Neuronal stem cell (in vitro differentiated cells): ENCODE data around the gene BROX.
"Not testable (repeated sequence)": the region's sequence is repeated elsewhere in the genome, so short reads cannot be mapped to it uniquely, and the experiment has no call there.

ENCODE experiments used
- DNase-seq: peaks from one replicate; pipeline ENCODE4 v3.0.0-alpha.2; 2013; ENCODE audit warnings: low spot score
- H2AFZ ChIP-seq: one replicate; pipeline ENCODE4 v1.6.1; 2013; ENCODE audit warnings: mild to moderate bottlenecking, low read length, inconsistent platforms
- H2AK5ac ChIP-seq: 2 replicates; pipeline ENCODE4 v1.6.1; 2013; ENCODE audit warnings: low read depth, mild to moderate bottlenecking, inconsistent platforms, low read length, moderate library complexity, mixed read lengths
- H2BK120ac ChIP-seq: 2 replicates; pipeline ENCODE4 v1.6.1; 2013; ENCODE audit warnings: low read depth, mild to moderate bottlenecking, inconsistent platforms, low read length, moderate library complexity, mixed read lengths
- H2BK12ac ChIP-seq: one replicate; pipeline ENCODE4 v1.6.1; 2013; ENCODE audit warnings: low read length, inconsistent platforms
- H2BK15ac ChIP-seq: 2 replicates; pipeline ENCODE4 v1.6.1; 2013; ENCODE audit warnings: mild to moderate bottlenecking, low read length, inconsistent platforms, mixed read lengths
- H2BK5ac ChIP-seq: one replicate; pipeline ENCODE4 v1.6.1; 2013; ENCODE audit warnings: inconsistent platforms, mild to moderate bottlenecking, low read length, moderate library complexity
- H3K14ac ChIP-seq: one replicate; pipeline ENCODE4 v1.6.1; 2013; ENCODE audit warnings: low read length, inconsistent platforms
- H3K18ac ChIP-seq: 2 replicates; pipeline ENCODE4 v1.6.1; 2013; ENCODE audit warnings: low read length, inconsistent platforms
- H3K23ac ChIP-seq: 2 replicates; pipeline ENCODE4 v1.6.1; 2013; ENCODE audit warnings: low read depth, mild to moderate bottlenecking, mixed read lengths, low read length, inconsistent platforms; ENCODE audit not compliant: poor library complexity
- H3K27ac ChIP-seq: replicated peaks from 3 replicates; pipeline ENCODE4 v1.5.1; 2013; ENCODE audit warnings: low read length, inconsistent platforms
- H3K27me3 ChIP-seq, 3 experiments: 2 replicates each; pipeline ENCODE4 v1.6.1; 2013; ENCODE audit warnings: low read length in 3 of 3, mild to moderate bottlenecking in 2 of 3, inconsistent platforms in 1 of 3, low read depth in 1 of 3, mixed read lengths in 1 of 3, moderate library complexity in 1 of 3; ENCODE audit not compliant: control insufficient read depth in 3 of 3, insufficient read depth in 3 of 3
- H3K36me3 ChIP-seq, 2 donors: replicated peaks in 1 of 2; 2 replicates each; pipeline ENCODE4 v1.6.1; 2013; ENCODE audit warnings: low read length in 2 of 2; ENCODE audit not compliant: control insufficient read depth in 2 of 2, insufficient read depth in 2 of 2
- H3K4ac ChIP-seq: 2 replicates; pipeline ENCODE4 v1.6.1; 2013; ENCODE audit warnings: inconsistent platforms, mild to moderate bottlenecking, low read length, moderate library complexity
- H3K4me1 ChIP-seq, 2 donors: 1 replicate in 1 of 2; 2 replicates in 1 of 2; pipeline ENCODE4 v1.6.1; 2013; ENCODE audit warnings: low read length in 2 of 2, low read depth in 1 of 2; ENCODE audit not compliant: control insufficient read depth in 2 of 2, insufficient read depth in 1 of 2
- H3K4me2 ChIP-seq: one replicate; pipeline ENCODE4 v1.6.1; 2013; ENCODE audit warnings: mild to moderate bottlenecking, low read length, inconsistent platforms; ENCODE audit not compliant: insufficient read depth, poor library complexity, severe bottlenecking
- H3K4me3 ChIP-seq, 2 donors: 2 replicates each; pipeline ENCODE4 v1.5.1; 2013; ENCODE audit warnings: low read length in 2 of 2, mild to moderate bottlenecking in 2 of 2, inconsistent platforms in 1 of 2, moderate library complexity in 1 of 2
- H3K79me1 ChIP-seq: one replicate; pipeline ENCODE4 v1.6.1; 2013; ENCODE audit warnings: low read depth, mild to moderate bottlenecking, inconsistent platforms, low read length, moderate library complexity
- H3K9ac ChIP-seq: one replicate; pipeline ENCODE4 v1.6.1; 2013; ENCODE audit warnings: mild to moderate bottlenecking, low read depth, low read length, inconsistent platforms; ENCODE audit not compliant: poor library complexity
- H3K9me3 ChIP-seq, 2 donors: replicated peaks in 1 of 2; 2 replicates each; pipeline versions ENCODE3 to v1.6.1; 2013; ENCODE audit warnings: low read length in 2 of 2, mild to moderate bottlenecking in 2 of 2, inconsistent platforms in 1 of 2, low read depth in 1 of 2, mixed read lengths in 1 of 2, moderate library complexity in 1 of 2; ENCODE audit not compliant: control insufficient read depth in 2 of 2, insufficient read depth in 1 of 2
- H4K8ac ChIP-seq: one replicate; pipeline ENCODE4 v1.6.1; 2013; ENCODE audit warnings: low read depth, mild to moderate bottlenecking, inconsistent platforms, low read length, moderate library complexity
- H4K91ac ChIP-seq: one replicate; pipeline ENCODE4 v1.6.1; 2013; ENCODE audit warnings: low read length, low read depth, mild to moderate bottlenecking, inconsistent platforms; ENCODE audit not compliant: poor library complexity
- WGBS, 2 donors: extraction: QIAGEN DNeasy Blood & Tissue Kit; methylation state at CpG; one replicate each; pipeline ENCODE4 v1.1.7; 2013; ENCODE audit warnings: missing lambda C conversion rate in 2 of 2, mixed read lengths in 1 of 2; ENCODE audit not compliant: insufficient read length in 2 of 2, insufficient replicate concordance in 1 of 2; ENCODE audit errors: extremely low coverage in 2 of 2; 5-methylcytosine and 5-hydroxymethylcytosine counted together

BROX gene

GRCh38 chr1:222739929-222740328, 27.6 kb downstream of the BROX start:
- Histone ChIP-seq H3K27me3 (no peaks in the 10 kb centered on the region), H4K91ac (no peak overlapping the region)

GRCh38 chr1:222741630-222742457, 29.5 kb downstream of the BROX start:
- H2BK120ac ChIP-seq, H3K27me3 ChIP-seq, H4K91ac ChIP-seq, H3K23ac ChIP-seq, H3K27ac ChIP-seq, H3K9ac ChIP-seq, H3K4me2 ChIP-seq, H2BK12ac ChIP-seq, H2AK5ac ChIP-seq, H3K14ac ChIP-seq, H2AFZ ChIP-seq, H3K4ac ChIP-seq, H3K9me3 ChIP-seq, H4K8ac ChIP-seq, H3K36me3 ChIP-seq, H3K18ac ChIP-seq, H3K4me1 ChIP-seq, H2BK5ac ChIP-seq, H3K79me1 ChIP-seq, DNase-seq, H2BK15ac ChIP-seq, H3K4me3 ChIP-seq: not testable (repeated sequence)
- 100% methylated on average over 1 of the region's 5 CpGs; no CpG with 5 or more reads in 1 of the 2 donors for WGBS, 2 donors

More at GRCh38 chr1:222739929-222740328, 27.6 kb downstream of the BROX start:
- Histone ChIP-seq H3K4me3 (no peak overlapping the region), H3K4me2 (no peak overlapping the region), H2AFZ (no peak overlapping the region), H3K9ac (no peak overlapping the region), H3K4ac (no peak overlapping the region), H3K36me3 (peaks cover 0 to 7% of the 10 kb centered on the region in 2 donors), H2BK120ac (no peak overlapping the region), H3K4me1 (peaks cover 8 to 10% of the 10 kb centered on the region in 2 donors), H2BK12ac (no peak overlapping the region), H2AK5ac (no peak overlapping the region), H3K14ac (no peak overlapping the region), H2BK5ac (no peak overlapping the region), H2BK15ac (no peak overlapping the region), H3K18ac (no peak overlapping the region), H3K27ac (no peak overlapping the region), H3K23ac (no peak overlapping the region), H4K8ac (no peak overlapping the region), H3K9me3 (no peaks in the 10 kb centered on the region), H3K79me1 (no peaks in the 10 kb centered on the region)
- WGBS, 2 donors = no CpG with 5 or more reads among the region's 1 CpG
- DNase-seq = no peak

GRCh38 chr1:222749927-222750326, 37.6 kb downstream of the BROX start:
- H2BK120ac ChIP-seq = no peak overlapping the region
- H2BK12ac ChIP-seq = no peak overlapping the region
- no peak overlapping the region for H2BK5ac ChIP-seq
- H3K18ac ChIP-seq = no peak overlapping the region
- no peak overlapping the region for H2AK5ac ChIP-seq
- no peak overlapping the region for H4K8ac ChIP-seq
- no peaks in the 10 kb centered on the region for H3K79me1 ChIP-seq
- no peak overlapping the region for H3K14ac ChIP-seq
- no peak overlapping the region for H2AFZ ChIP-seq
- no peak overlapping the region for H3K23ac ChIP-seq
- no peaks in the 10 kb centered on the region for H3K9me3 ChIP-seq
- H3K4me1 ChIP-seq = peaks cover 0 to 2% of the 10 kb centered on the region in 2 donors
- peak; percentile 27 for DNase-seq
- H3K27ac ChIP-seq = no peak overlapping the region
- peaks cover 0 to 15% (median 0%) of the 10 kb centered on the region in 3 experiments for H3K27me3 ChIP-seq
- no peak overlapping the region for H3K4me3 ChIP-seq
- H2BK15ac ChIP-seq = no peak overlapping the region
- no peaks in the 10 kb centered on the region for H3K36me3 ChIP-seq
- H3K4ac ChIP-seq = no peak overlapping the region
- H4K91ac ChIP-seq = no peak overlapping the region
- no peak overlapping the region for H3K4me2 ChIP-seq
- no peak overlapping the region for H3K9ac ChIP-seq

GRCh38 chr1:222750651-222751050, 38.3 kb downstream of the BROX start:
- no peak overlapping the region for H3K18ac ChIP-seq
- H3K4me2 ChIP-seq = no peak overlapping the region
- H3K14ac ChIP-seq = no peak overlapping the region
- H2BK5ac ChIP-seq = no peak overlapping the region
- DNase-seq = no peak
- H3K27me3 ChIP-seq = peaks cover 0 to 17% (median 0%) of the 10 kb centered on the region in 3 experiments
- H2AK5ac ChIP-seq = no peak overlapping the region
- WGBS, 2 donors = no CpG with 5 or more reads among the region's 1 CpG
- H2BK15ac ChIP-seq = no peak overlapping the region
- H3K36me3 ChIP-seq = no peaks in the 10 kb centered on the region
- H2BK120ac ChIP-seq = no peak overlapping the region
- H3K27ac ChIP-seq = no peak overlapping the region
- no peak overlapping the region for H2AFZ ChIP-seq
- H4K8ac ChIP-seq = no peak overlapping the region
- no peaks in the 10 kb centered on the region for H3K79me1 ChIP-seq
- H3K9ac ChIP-seq = no peak overlapping the region
- H3K4ac ChIP-seq = no peak overlapping the region
- no peak overlapping the region for H3K23ac ChIP-seq
- H3K4me1 ChIP-seq = peaks cover 0 to 2% of the 10 kb centered on the region in 2 donors
- no peak overlapping the region for H3K4me3 ChIP-seq
- no peak overlapping the region for H2BK12ac ChIP-seq
- H4K91ac ChIP-seq = no peak overlapping the region
- H3K9me3 ChIP-seq = no peaks in the 10 kb centered on the region
